ENCODE results near the gene ARHGAP29.

GRCh38 chr1:94250341-94250740 is 13.0 kb upstream of the ARHGAP29 start:
- no peak for TF ChIP-seq CTCF (optimal IDR thresholded peaks at IDR 0.05 in 1 of 3, IDR thresholded peaks at IDR 0.05 in 1 of 3, conservative IDR thresholded peaks at IDR 0.05 in 1 of 3; ENCODE audit: extremely low read depth in 1 of 3, insufficient read depth in 2 of 3, low read length in 3 of 3)
- no peak for TF ChIP-seq EZH2 (IDR thresholded peaks at IDR 0.05; ENCODE audit: low read length)

All from keratinocyte (primary cell).